Mesenchymal stem cell (in vitro differentiated cells and primary cell): ENCODE data around the gene RAB18.

Source experiments
- DNase-seq: peaks from one replicate; pipeline ENCODE4 v3.0.0-alpha.2; 2013
- H2AFZ ChIP-seq: one replicate; pipeline ENCODE4 v1.6.1; 2013; ENCODE audit warnings: low read depth, mild to moderate bottlenecking, control low read depth, inconsistent platforms, low read length, moderate library complexity
- H2AK5ac ChIP-seq: 2 replicates; pipeline ENCODE4 v1.6.1; 2013; ENCODE audit warnings: low read length, moderate library complexity, mild to moderate bottlenecking, inconsistent platforms; ENCODE audit not compliant: severe bottlenecking
- H2BK120ac ChIP-seq: one replicate; pipeline ENCODE4 v1.6.1; 2013; ENCODE audit warnings: low read depth, mild to moderate bottlenecking, inconsistent platforms, low read length, moderate library complexity
- H2BK12ac ChIP-seq, 2 experiments: one replicate each; pipeline ENCODE4 v1.6.1; 2013; ENCODE audit warnings: inconsistent platforms in 2 of 2, low read length in 2 of 2, mild to moderate bottlenecking in 2 of 2, moderate library complexity in 2 of 2, control low read depth in 1 of 2
- H2BK15ac ChIP-seq: one replicate; pipeline ENCODE4 v1.6.1; 2013; ENCODE audit warnings: mild to moderate bottlenecking, low read depth, inconsistent platforms; ENCODE audit not compliant: poor library complexity, severe bottlenecking
- H2BK5ac ChIP-seq: 2 replicates; pipeline ENCODE4 v1.6.1; 2013; ENCODE audit warnings: low read depth, mild to moderate bottlenecking, low read length, control low read depth, inconsistent platforms; ENCODE audit not compliant: poor library complexity, severe bottlenecking
- H3K14ac ChIP-seq, 2 experiments: one replicate each; pipeline ENCODE4 v1.6.1; 2013; ENCODE audit warnings: inconsistent platforms in 2 of 2, low read length in 2 of 2, control low read depth in 1 of 2, mild to moderate bottlenecking in 1 of 2, moderate library complexity in 1 of 2
- H3K18ac ChIP-seq, 2 experiments: one replicate each; pipeline ENCODE4 v1.6.1; 2013; ENCODE audit warnings: inconsistent platforms in 2 of 2, low read length in 2 of 2, control low read depth in 1 of 2, low read depth in 1 of 2, mild to moderate bottlenecking in 1 of 2
- H3K23ac ChIP-seq, 2 experiments: one replicate each; pipeline ENCODE4 v1.6.1; 2013; ENCODE audit warnings: inconsistent platforms in 2 of 2, low read length in 2 of 2, mild to moderate bottlenecking in 2 of 2, moderate library complexity in 2 of 2, control low read depth in 1 of 2
- H3K27ac ChIP-seq: 2 replicates; pipeline ENCODE4 v1.5.1; 2013; ENCODE audit warnings: mild to moderate bottlenecking, moderate library complexity, low read length, control low read depth, inconsistent platforms; ENCODE audit not compliant: poor library complexity, severe bottlenecking
- H3K27me3 ChIP-seq, 2 experiments: 2 replicates each; pipeline versions ENCODE4 v1.6.1 to v1.7.0; 2013; ENCODE audit warnings: low read length in 2 of 2, mild to moderate bottlenecking in 2 of 2, moderate library complexity in 2 of 2, control low read depth in 1 of 2, inconsistent platforms in 1 of 2; ENCODE audit not compliant: control insufficient read depth in 1 of 2, insufficient read depth in 1 of 2
- H3K36me3 ChIP-seq, 2 experiments: 2 replicates each; pipeline versions ENCODE4 v1.6.1 to v1.7.0; 2013; ENCODE audit warnings: low read length in 2 of 2, control low read depth in 1 of 2, inconsistent platforms in 1 of 2, low read depth in 1 of 2, mild to moderate bottlenecking in 1 of 2; ENCODE audit not compliant: insufficient read depth in 2 of 2, control insufficient read depth in 1 of 2
- H3K4ac ChIP-seq, 2 experiments: one replicate each; pipeline ENCODE4 v1.6.1; 2013; ENCODE audit warnings: inconsistent platforms in 2 of 2, low read length in 2 of 2, mild to moderate bottlenecking in 2 of 2, moderate library complexity in 2 of 2, control low read depth in 1 of 2, low read depth in 1 of 2
- H3K4me1 ChIP-seq: 2 replicates; pipeline ENCODE4 v1.6.1; 2013; ENCODE audit warnings: low read depth, low read length, control low read depth; ENCODE audit not compliant: control insufficient read depth, insufficient read depth
- H3K4me2 ChIP-seq: 2 replicates; pipeline ENCODE4 v1.6.1; 2013; ENCODE audit warnings: low read length, mild to moderate bottlenecking, inconsistent platforms; ENCODE audit not compliant: poor library complexity, severe bottlenecking
- H3K4me3 ChIP-seq, 2 experiments: 2 replicates each; pipeline versions ENCODE4 v1.5.1 to v1.7.0; 2013; ENCODE audit warnings: low read length in 2 of 2, mild to moderate bottlenecking in 2 of 2, control low read depth in 1 of 2, low read depth in 1 of 2; ENCODE audit not compliant: insufficient read depth in 1 of 2
- H3K79me1 ChIP-seq: replicated peaks from 2 replicates; pipeline ENCODE4 v1.6.1; 2013; ENCODE audit warnings: mild to moderate bottlenecking, control low read depth, low read length, inconsistent platforms; ENCODE audit not compliant: poor library complexity, severe bottlenecking
- H3K9ac ChIP-seq: 2 replicates; pipeline ENCODE4 v1.7.0; 2013; ENCODE audit warnings: mild to moderate bottlenecking, low read length, moderate library complexity
- H3K9me3 ChIP-seq: 2 replicates; pipeline ENCODE4 v1.7.0; 2013; ENCODE audit warnings: mild to moderate bottlenecking, low read length; ENCODE audit not compliant: control insufficient read depth
- H4K8ac ChIP-seq: one replicate; pipeline ENCODE4 v1.6.1; 2013; ENCODE audit warnings: inconsistent platforms, mild to moderate bottlenecking, low read length, moderate library complexity
- H4K91ac ChIP-seq: one replicate; pipeline ENCODE4 v1.6.1; 2013; ENCODE audit warnings: mild to moderate bottlenecking, low read length, inconsistent platforms
- WGBS: methylation state at CpG from one replicate; pipeline ENCODE4 v1.1.7; 2013; ENCODE audit warnings: mixed read lengths; 5-methylcytosine and 5-hydroxymethylcytosine counted together

The RAB18 gene

GRCh38 chr10:27530477-27530876 is 26.4 kb downstream of the RAB18 start:
- Histone ChIP-seq H3K4me2 (no peak overlapping the region), H3K4ac (no peak overlapping the region), H2BK12ac (no peak overlapping the region), H3K9me3 (no peaks in the 10 kb centered on the region), H3K18ac (no peak overlapping the region), H3K14ac (no peak overlapping the region), H2BK15ac (no peak overlapping the region), H2BK120ac (no peak overlapping the region), H3K9ac (no peak overlapping the region), H3K27ac (no peak overlapping the region), H2AK5ac (no peak overlapping the region), H2BK5ac (no peak overlapping the region), H3K23ac (no peak overlapping the region), H2AFZ (no peak overlapping the region), H4K8ac (no peak overlapping the region), H3K79me1 (peaks cover 14% of the 10 kb centered on the region), H3K36me3 (peaks cover 10 to 29% of the 10 kb centered on the region in 2 experiments), H3K4me3 (no peak overlapping the region), H3K27me3 (no peaks in the 10 kb centered on the region), H3K4me1 (peaks cover 1% of the 10 kb centered on the region), H4K91ac (no peak overlapping the region)
- no peak for DNase-seq
- WGBS: no CpG with 5 or more reads among the region's 1 CpG

- H2BK120ac ChIP-seq: no peak overlapping the region
- H3K4ac ChIP-seq: no peak overlapping the region
- H3K9me3 ChIP-seq: no peaks in the 10 kb centered on the region
- H3K4me2 ChIP-seq: no peak overlapping the region
- H3K9ac ChIP-seq: no peak overlapping the region
- H3K18ac ChIP-seq: no peak overlapping the region
- no peak overlapping the region for H2BK15ac ChIP-seq
- H4K91ac ChIP-seq: no peak overlapping the region
- no peak overlapping the region for H3K23ac ChIP-seq
- peaks cover 17 to 36% of the 10 kb centered on the region in 2 experiments for H3K36me3 ChIP-seq
- no peak overlapping the region for H2AK5ac ChIP-seq
- no peak overlapping the region for H3K4me3 ChIP-seq
- H3K4me1 ChIP-seq: peaks cover 1% of the 10 kb centered on the region
- H2BK12ac ChIP-seq: no peak overlapping the region
- no peak overlapping the region for H3K14ac ChIP-seq
- H4K8ac ChIP-seq: no peak overlapping the region
- no peak overlapping the region for H2BK5ac ChIP-seq
- no peak overlapping the region for H3K27ac ChIP-seq
- H3K79me1 ChIP-seq: peaks cover 18% of the 10 kb centered on the region
- DNase-seq: no peak
- no peak overlapping the region for H2AFZ ChIP-seq
- 96% methylated on average over 3 of the region's 3 CpGs for WGBS
- no peaks in the 10 kb centered on the region for H3K27me3 ChIP-seq
Measured at GRCh38 chr10:27531336-27531847, 27.3 kb downstream of the RAB18 start.

- 100% methylated on average over 2 of the region's 2 CpGs for WGBS
- Histone ChIP-seq H3K4me2 (no peak overlapping the region), H3K18ac (no peak overlapping the region), H3K4ac (no peak overlapping the region), H2BK15ac (no peak overlapping the region), H2BK120ac (no peak overlapping the region), H4K91ac (no peak overlapping the region), H3K9ac (no peak overlapping the region), H3K9me3 (no peaks in the 10 kb centered on the region), H4K8ac (no peak overlapping the region), H2AK5ac (no peak overlapping the region), H2AFZ (no peak overlapping the region), H3K36me3 (peaks cover 23 to 64% of the 10 kb centered on the region in 2 experiments), H3K27ac (no peak overlapping the region), H3K4me3 (no peak overlapping the region), H3K79me1 (peaks cover 28% of the 10 kb centered on the region), H3K27me3 (no peaks in the 10 kb centered on the region), H3K4me1 (peaks cover 1% of the 10 kb centered on the region), H3K14ac (no peak overlapping the region), H2BK12ac (no peak overlapping the region), H2BK5ac (no peak overlapping the region), H3K23ac (no peak overlapping the region)
- DNase-seq: no peak
Measured at GRCh38 chr10:27534161-27534700, 30.1 kb downstream of the RAB18 start.

GRCh38 chr10:27535317-27535716 is 31.2 kb downstream of the RAB18 start:
- H2BK120ac ChIP-seq: no peak overlapping the region
- no peak overlapping the region for H3K9ac ChIP-seq
- H3K4ac ChIP-seq: no peak overlapping the region
- DNase-seq: no peak
- no peak overlapping the region for H3K27ac ChIP-seq
- no peak overlapping the region for H2AFZ ChIP-seq
- peaks cover 1% of the 10 kb centered on the region for H3K4me1 ChIP-seq
- no peaks in the 10 kb centered on the region for H3K27me3 ChIP-seq
- H2AK5ac ChIP-seq: no peak overlapping the region
- no peak overlapping the region for H3K4me2 ChIP-seq
- H3K79me1 ChIP-seq: peaks cover 29% of the 10 kb centered on the region
- 98% methylated on average over 4 of the region's 4 CpGs for WGBS
- no peak overlapping the region for H2BK12ac ChIP-seq
- no peak overlapping the region for H3K4me3 ChIP-seq
- no peak overlapping the region for H3K14ac ChIP-seq
- no peak overlapping the region for H2BK5ac ChIP-seq
- H3K23ac ChIP-seq: no peak overlapping the region
- H4K91ac ChIP-seq: no peak overlapping the region
- peaks cover 23 to 75% of the 10 kb centered on the region in 2 experiments for H3K36me3 ChIP-seq
- H3K18ac ChIP-seq: no peak overlapping the region
- H3K9me3 ChIP-seq: no peaks in the 10 kb centered on the region
- H2BK15ac ChIP-seq: no peak overlapping the region
- no peak overlapping the region for H4K8ac ChIP-seq
